Neural cell (in vitro differentiated cells): ENCODE results near the gene PDPK1. TPM values are rescaled to one million over a fixed set of nuclear protein-coding genes. Genes with fewer than 3 reads are reported as not detected.
"Not testable (repeated sequence)": the region's sequence is repeated elsewhere in the genome, so short reads cannot be mapped to it uniquely, and the experiment has no call there.

Source experiments
- H2AFZ ChIP-seq: fragments of 200-600, 300-800 bp; sonication (generic), shearing (Covaris generic); 2 replicates; pipeline ENCODE4 v1.6.0; 2014; ENCODE audit warnings: low read depth, mild to moderate bottlenecking, antibody characterized with exemption, low read length, moderate library complexity
- H3F3A ChIP-seq: fragments of 200-600 bp; shearing (Covaris generic); 2 replicates; pipeline ENCODE4 v1.6.1; 2016; ENCODE audit warnings: mild to moderate bottlenecking, moderate library complexity, mixed read lengths, antibody characterized with exemption, low read length; ENCODE audit not compliant: insufficient read depth, poor library complexity, severe bottlenecking
- H3K27ac ChIP-seq: fragments of 200-600, 300-800 bp; sonication (generic), shearing (Covaris generic); 2 replicates; pipeline ENCODE4 v1.5.1; 2014; ENCODE audit warnings: mild to moderate bottlenecking, low read length, moderate library complexity
- H3K27me3 ChIP-seq: fragments of 300-800, 200-600 bp; sonication (generic), shearing (Covaris generic); 2 replicates; pipeline ENCODE4 v1.6.0; 2014; ENCODE audit warnings: mild to moderate bottlenecking, low read depth, low read length, moderate library complexity; ENCODE audit not compliant: insufficient read depth
- H3K36me3 ChIP-seq: fragments of 300-800, 200-600 bp; sonication (generic), shearing (Covaris generic); 2 replicates; pipeline ENCODE4 v1.5.1; 2014; ENCODE audit warnings: mild to moderate bottlenecking, antibody characterized with exemption, low read length, moderate library complexity; ENCODE audit not compliant: insufficient read depth
- H3K4me2 ChIP-seq: fragments of 300-800, 200-600 bp; sonication (generic), shearing (Covaris generic); 2 replicates; pipeline ENCODE4 v1.6.0; 2014; ENCODE audit warnings: mild to moderate bottlenecking, low read length
- H3K4me3 ChIP-seq: fragments of 300-800, 200-600 bp; sonication (generic), shearing (Covaris generic); 2 replicates; pipeline ENCODE4 v1.5.1; 2014; ENCODE audit warnings: mild to moderate bottlenecking, low read length, moderate library complexity
- H3K79me2 ChIP-seq: fragments of 200-600 bp; shearing (Covaris generic); replicated peaks from 2 replicates; pipeline ENCODE4 v1.6.0; 2014; ENCODE audit warnings: mild to moderate bottlenecking, low read length, moderate library complexity; ENCODE audit not compliant: insufficient read depth
- H3K9ac ChIP-seq: fragments of 300-800, 200-600 bp; sonication (generic), shearing (Covaris generic); 2 replicates; pipeline ENCODE4 v1.6.1; 2016; ENCODE audit warnings: mild to moderate bottlenecking, low read length, mixed read lengths
- H3K9me2 ChIP-seq: fragments of 200-600 bp; shearing (Covaris generic); 2 replicates; pipeline ENCODE4 v1.6.1; 2016; ENCODE audit warnings: mild to moderate bottlenecking, low read length, mixed read lengths; ENCODE audit not compliant: insufficient read depth
- H3K9me3 ChIP-seq: fragments of 200-600, 300-800 bp; sonication (generic), shearing (Covaris generic); 2 replicates; pipeline ENCODE4 v1.6.1; 2016; ENCODE audit warnings: mild to moderate bottlenecking, mixed run types, low read length, moderate library complexity, mixed read lengths
- H4K20me1 ChIP-seq: fragments of 200-600 bp; shearing (Covaris generic); 2 replicates; pipeline ENCODE4 v1.6.1; 2016; ENCODE audit warnings: mild to moderate bottlenecking, mixed run types; ENCODE audit not compliant: insufficient read depth
- polyA plus RNA-seq: library from polyadenylated mRNA; depleted of rRNA; stranded (reverse); fragments of >200 nt; gene quantifications from 2 replicates; pipeline ENCODE4 v1.2.3, GENCODE V29; 2014
- small RNA-seq, 3 experiments: library from RNA; depleted of rRNA; stranded (forward); fragments of <200 nt; gene quantifications; one replicate each; pipeline ENCODE3, GENCODE V24; 2012

Gene PDPK1
- polyA plus RNA-seq, 1 donor from 2014 or later: 18.6 TPM

DNA sequence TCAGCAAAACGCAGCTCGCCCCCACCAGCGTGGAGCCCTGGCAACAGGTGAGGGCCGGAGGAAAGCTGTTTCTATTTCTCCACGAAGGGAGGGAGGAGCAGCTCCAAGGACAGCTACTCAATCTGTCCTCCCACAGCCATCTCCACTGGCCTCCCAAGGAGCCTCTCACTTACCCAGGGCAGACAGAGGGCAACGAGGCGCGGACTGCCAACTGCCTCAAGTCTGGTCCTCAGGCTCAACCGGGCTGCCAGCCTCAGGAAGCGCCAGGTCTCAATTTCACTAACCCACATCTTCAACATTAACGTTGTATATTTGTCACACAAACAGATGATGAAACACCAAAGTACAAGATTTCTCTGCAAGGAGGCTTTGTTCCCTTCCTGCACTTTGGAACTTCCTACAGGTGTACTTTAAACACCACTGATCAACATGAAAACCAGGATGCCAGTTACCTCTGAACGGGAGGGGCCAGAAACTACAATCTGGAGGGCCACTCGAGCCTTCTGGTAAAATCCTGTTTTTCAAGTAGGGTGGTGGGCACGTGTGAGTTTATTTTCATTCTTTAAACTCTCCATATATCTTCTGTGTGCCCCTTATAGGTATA, 113.5 kb downstream of the PDPK1 start:
- H3K9me3 ChIP-seq, H3K4me3 ChIP-seq, H2AFZ ChIP-seq, H3F3A ChIP-seq, H3K27me3 ChIP-seq, H3K36me3 ChIP-seq, H3K27ac ChIP-seq, H3K9me2 ChIP-seq, H3K79me2 ChIP-seq, H3K4me2 ChIP-seq, H4K20me1 ChIP-seq, H3K9ac ChIP-seq: not testable (repeated sequence)

Small RNA genes lying within 50 kb of the gene (small RNA-seq; reads per million reads assigned to genes)
- gene AC093525.1: 0 reads per million in 3 experiments
- 0 to 0.32 (median 0) reads per million in 3 experiments for gene MIR3178

Other genes with a start within 250 kb of the PDPK1 start
- gene ABCA3, start 197.3 kb upstream of the PDPK1 start, polyA plus RNA-seq: 30.7 and 34.1 TPM in 2 replicates
- gene CCNF, start 108.6 kb upstream of the PDPK1 start, polyA plus RNA-seq: 5.2 and 5.7 TPM in 2 replicates
- 27.6 and 31.5 TPM in 2 replicates for gene TEDC2, start 77.9 kb upstream of the PDPK1 start, polyA plus RNA-seq
- 1.2 and 2.4 TPM in 2 replicates for gene NTN3, start 66.7 kb upstream of the PDPK1 start, polyA plus RNA-seq
- 27.1 and 30.1 TPM in 2 replicates for gene TBC1D24, start 62.9 kb upstream of the PDPK1 start, polyA plus RNA-seq
- 89.7 and 100 TPM in 2 replicates for gene ATP6V0C, start 24.1 kb upstream of the PDPK1 start, polyA plus RNA-seq
- 50.0 and 80.3 TPM in 2 replicates for gene AMDHD2, start 17.6 kb upstream of the PDPK1 start, polyA plus RNA-seq
- 0.46 TPM in 1 of 2 replicates, not detected in the other for gene CEMP1, start 6.6 kb upstream of the PDPK1 start, polyA plus RNA-seq
- gene KCTD5, start 144.5 kb downstream of the PDPK1 start, polyA plus RNA-seq: 42.7 and 43.6 TPM in 2 replicates
- 3.0 and 5.9 TPM in 2 replicates for gene PRSS27, start 182.2 kb downstream of the PDPK1 start, polyA plus RNA-seq
- gene SRRM2, start 214.6 kb downstream of the PDPK1 start, polyA plus RNA-seq: 40.0 and 58.2 TPM in 2 replicates
- gene ELOB, start 239.3 kb downstream of the PDPK1 start, polyA plus RNA-seq: 513 and 520 TPM in 2 replicates
- not detected in 2 replicates for gene PRSS33, start 249.5 kb downstream of the PDPK1 start, polyA plus RNA-seq